ENCODE measurements around the gene HJURP.

HJURP gene

DNA sequence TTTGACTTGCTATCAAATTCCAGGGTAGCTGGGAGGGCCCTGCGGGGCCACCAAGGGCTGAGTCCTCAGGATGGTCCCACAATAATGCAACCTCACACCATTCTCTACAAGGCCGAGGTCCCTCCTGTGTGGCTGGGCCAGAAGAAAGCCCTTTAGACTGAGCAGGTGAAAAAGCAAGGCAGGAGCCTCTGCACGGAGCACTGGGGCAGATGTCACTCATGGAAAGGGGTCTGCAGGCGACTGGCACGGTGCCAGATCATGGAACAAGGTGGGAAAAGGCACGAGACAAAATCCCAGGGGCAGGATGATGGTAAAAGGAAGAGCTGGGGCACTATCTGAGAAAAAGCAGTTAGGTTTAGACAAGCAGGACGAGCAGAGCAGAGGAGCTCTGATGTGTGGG is 16.1 kb downstream of the HJURP start:
- Histone ChIP-seq H3K79me1 (ENCODE audit: low read length) (no peaks in the 10 kb centered on the region), H3K4me3 (ENCODE audit: low read depth, low read length) (no peak overlapping the region), H3K79me2 (ENCODE audit: control insufficient read depth, insufficient read depth, low read length, poor library complexity) (no peaks in the 10 kb centered on the region), H4K12ac (ENCODE audit: low read depth, low read length) (no peak overlapping the region), H3K4me1 (ENCODE audit: control insufficient read depth in 1 of 2, insufficient read depth in 2 of 2, low read length in 2 of 2) (no peaks in the 10 kb centered on the region), H3K4me2 (ENCODE audit: low read length) (no peak overlapping the region), H3K9ac (ENCODE audit: low read length) (no peak overlapping the region), H4K91ac (ENCODE audit: low read depth, low read length) (no peak overlapping the region), H3K36me3 (ENCODE audit: control insufficient read depth in 1 of 2, insufficient read depth in 2 of 2, low read length in 2 of 2) (peaks cover 47 to 68% of the 10 kb centered on the region in 2 experiments), H3K18ac (ENCODE audit: low read length) (no peak overlapping the region), H3K27ac (ENCODE audit: low read depth, low read length) (no peak overlapping the region), H4K8ac (ENCODE audit: low read depth, low read length) (no peak overlapping the region), H3K4ac (ENCODE audit: low read depth, low read length) (no peak overlapping the region), H2BK5ac (ENCODE audit: low read depth, low read length, poor library complexity) (no peak overlapping the region), H2AK5ac (ENCODE audit: low read length) (no peak overlapping the region), H3K23ac (ENCODE audit: low read length) (no peak overlapping the region), H3K9me3 (ENCODE audit: insufficient read depth, low read depth, low read length) (peaks cover 4% of the 10 kb centered on the region), H2BK120ac (ENCODE audit: insufficient read depth, low read length, poor library complexity) (no peak overlapping the region), H3K14ac (ENCODE audit: low read length) (no peak overlapping the region), H2AFZ (ENCODE audit: insufficient read depth, low read length, poor library complexity) (no peak overlapping the region), H3K27me3 (ENCODE audit: insufficient read depth, low read length) (no peaks in the 10 kb centered on the region), H2BK12ac (ENCODE audit: low read length) (no peak overlapping the region)
- DNase-seq, result no peak
- no CpG with 5 or more reads among the region's 7 CpGs for WGBS (ENCODE audit: extremely low coverage, insufficient coverage, insufficient read length)

DNA sequence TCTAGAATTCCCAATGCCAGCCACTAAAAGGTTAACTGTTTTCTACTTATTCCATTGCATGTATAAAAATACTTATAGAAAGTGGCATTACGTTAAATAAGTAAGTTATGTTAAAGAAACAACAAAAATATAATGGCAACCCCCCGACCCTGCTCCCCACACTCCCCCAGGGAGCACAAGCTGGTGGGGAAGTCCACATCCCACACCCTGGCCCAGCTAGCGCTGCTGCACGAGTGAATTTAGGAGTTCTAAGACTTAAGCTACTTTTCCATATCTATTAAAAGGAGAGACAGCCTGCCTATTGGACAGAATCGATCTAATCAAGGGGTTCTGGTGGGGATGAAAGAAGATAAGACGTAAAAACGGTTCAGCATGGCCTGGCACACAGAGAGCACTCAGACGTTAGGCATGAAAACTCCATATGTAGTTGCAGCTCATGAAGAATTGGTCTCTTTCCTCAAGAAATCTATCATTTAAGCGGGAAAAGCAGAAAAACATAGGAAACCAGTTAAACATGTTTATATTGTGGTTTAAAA is 16.6 kb downstream of the HJURP start:
- Histone ChIP-seq H3K36me3 (ENCODE audit: control insufficient read depth in 1 of 2, insufficient read depth in 2 of 2, low read length in 2 of 2) (peaks cover 46 to 64% of the 10 kb centered on the region in 2 experiments), H4K91ac (ENCODE audit: low read depth, low read length) (no peak overlapping the region), H3K4me2 (ENCODE audit: low read length) (no peak overlapping the region), H3K4ac (ENCODE audit: low read depth, low read length) (no peak overlapping the region), H3K4me3 (ENCODE audit: low read depth, low read length) (no peak overlapping the region), H3K79me2 (ENCODE audit: control insufficient read depth, insufficient read depth, low read length, poor library complexity) (no peaks in the 10 kb centered on the region), H2AFZ (ENCODE audit: insufficient read depth, low read length, poor library complexity) (no peak overlapping the region), H3K27ac (ENCODE audit: low read depth, low read length) (no peak overlapping the region), H3K23ac (ENCODE audit: low read length) (no peak overlapping the region), H2BK12ac (ENCODE audit: low read length) (no peak overlapping the region), H3K79me1 (ENCODE audit: low read length) (no peaks in the 10 kb centered on the region), H3K18ac (ENCODE audit: low read length) (no peak overlapping the region), H4K12ac (ENCODE audit: low read depth, low read length) (no peak overlapping the region), H3K9ac (ENCODE audit: low read length) (no peak overlapping the region), H2AK5ac (ENCODE audit: low read length) (no peak overlapping the region), H3K9me3 (ENCODE audit: insufficient read depth, low read depth, low read length) (peaks cover 4% of the 10 kb centered on the region), H3K27me3 (ENCODE audit: insufficient read depth, low read length) (no peaks in the 10 kb centered on the region), H2BK120ac (ENCODE audit: insufficient read depth, low read length, poor library complexity) (no peak overlapping the region), H2BK5ac (ENCODE audit: low read depth, low read length, poor library complexity) (no peak overlapping the region), H3K4me1 (ENCODE audit: control insufficient read depth in 1 of 2, insufficient read depth in 2 of 2, low read length in 2 of 2) (no peaks in the 10 kb centered on the region), H3K14ac (ENCODE audit: low read length) (no peak overlapping the region), H4K8ac (ENCODE audit: low read depth, low read length) (no peak overlapping the region)
- DNase-seq, result no peak
- WGBS (ENCODE audit: extremely low coverage, insufficient coverage, insufficient read length), result no CpG with 5 or more reads among the region's 9 CpGs

DNA sequence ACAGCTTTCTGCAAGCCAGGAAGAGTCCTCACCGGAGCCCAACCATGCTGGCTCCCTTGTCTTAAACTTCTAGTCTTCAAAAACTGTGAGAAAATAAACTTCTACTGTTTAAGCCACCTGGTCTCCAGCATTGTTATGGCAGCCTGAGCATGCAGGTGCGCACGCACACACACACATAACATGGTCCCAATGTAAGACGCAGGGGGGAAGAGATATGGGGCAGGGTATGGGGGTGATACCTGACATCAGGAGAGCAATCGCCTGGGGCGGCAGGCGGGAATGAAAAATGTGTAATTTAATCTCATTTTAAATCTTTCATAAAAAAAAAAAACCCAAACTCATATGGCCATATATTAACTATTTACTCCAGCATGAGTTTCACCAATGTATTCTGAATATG is 18.0 kb downstream of the HJURP start:
- no peak overlapping the region for H4K91ac ChIP-seq (ENCODE audit: low read depth, low read length)
- H4K8ac ChIP-seq (ENCODE audit: low read depth, low read length), result no peak overlapping the region
- H2AFZ ChIP-seq (ENCODE audit: insufficient read depth, low read length, poor library complexity), result no peak overlapping the region
- H3K14ac ChIP-seq (ENCODE audit: low read length), result no peak overlapping the region
- H3K27ac ChIP-seq (ENCODE audit: low read depth, low read length), result no peak overlapping the region
- no peaks in the 10 kb centered on the region for H3K79me1 ChIP-seq (ENCODE audit: low read length)
- H3K36me3 ChIP-seq (ENCODE audit: control insufficient read depth in 1 of 2, insufficient read depth in 2 of 2, low read length in 2 of 2), result peaks cover 42 to 55% of the 10 kb centered on the region in 2 experiments
- H3K23ac ChIP-seq (ENCODE audit: low read length), result no peak overlapping the region
- H4K12ac ChIP-seq (ENCODE audit: low read depth, low read length), result no peak overlapping the region
- no peak for DNase-seq
- H3K79me2 ChIP-seq (ENCODE audit: control insufficient read depth, insufficient read depth, low read length, poor library complexity), result no peaks in the 10 kb centered on the region
- no peak overlapping the region for H3K18ac ChIP-seq (ENCODE audit: low read length)
- no peak overlapping the region for H3K4me3 ChIP-seq (ENCODE audit: low read depth, low read length)
- no peaks in the 10 kb centered on the region for H3K4me1 ChIP-seq (ENCODE audit: control insufficient read depth in 1 of 2, insufficient read depth in 2 of 2, low read length in 2 of 2)
- no peak overlapping the region for H2BK120ac ChIP-seq (ENCODE audit: insufficient read depth, low read length, poor library complexity)
- no peak overlapping the region for H2BK5ac ChIP-seq (ENCODE audit: low read depth, low read length, poor library complexity)
- no peak overlapping the region for H2AK5ac ChIP-seq (ENCODE audit: low read length)
- H3K9ac ChIP-seq (ENCODE audit: low read length), result no peak overlapping the region
- peaks cover 2% of the 10 kb centered on the region for H3K9me3 ChIP-seq (ENCODE audit: insufficient read depth, low read depth, low read length)
- no peak overlapping the region for H2BK12ac ChIP-seq (ENCODE audit: low read length)
- H3K4me2 ChIP-seq (ENCODE audit: low read length), result no peak overlapping the region
- WGBS (ENCODE audit: extremely low coverage, insufficient coverage, insufficient read length), result no CpG with 5 or more reads among the region's 7 CpGs
- H3K4ac ChIP-seq (ENCODE audit: low read depth, low read length), result no peak overlapping the region
- H3K27me3 ChIP-seq (ENCODE audit: insufficient read depth, low read length), result no peaks in the 10 kb centered on the region

DNA sequence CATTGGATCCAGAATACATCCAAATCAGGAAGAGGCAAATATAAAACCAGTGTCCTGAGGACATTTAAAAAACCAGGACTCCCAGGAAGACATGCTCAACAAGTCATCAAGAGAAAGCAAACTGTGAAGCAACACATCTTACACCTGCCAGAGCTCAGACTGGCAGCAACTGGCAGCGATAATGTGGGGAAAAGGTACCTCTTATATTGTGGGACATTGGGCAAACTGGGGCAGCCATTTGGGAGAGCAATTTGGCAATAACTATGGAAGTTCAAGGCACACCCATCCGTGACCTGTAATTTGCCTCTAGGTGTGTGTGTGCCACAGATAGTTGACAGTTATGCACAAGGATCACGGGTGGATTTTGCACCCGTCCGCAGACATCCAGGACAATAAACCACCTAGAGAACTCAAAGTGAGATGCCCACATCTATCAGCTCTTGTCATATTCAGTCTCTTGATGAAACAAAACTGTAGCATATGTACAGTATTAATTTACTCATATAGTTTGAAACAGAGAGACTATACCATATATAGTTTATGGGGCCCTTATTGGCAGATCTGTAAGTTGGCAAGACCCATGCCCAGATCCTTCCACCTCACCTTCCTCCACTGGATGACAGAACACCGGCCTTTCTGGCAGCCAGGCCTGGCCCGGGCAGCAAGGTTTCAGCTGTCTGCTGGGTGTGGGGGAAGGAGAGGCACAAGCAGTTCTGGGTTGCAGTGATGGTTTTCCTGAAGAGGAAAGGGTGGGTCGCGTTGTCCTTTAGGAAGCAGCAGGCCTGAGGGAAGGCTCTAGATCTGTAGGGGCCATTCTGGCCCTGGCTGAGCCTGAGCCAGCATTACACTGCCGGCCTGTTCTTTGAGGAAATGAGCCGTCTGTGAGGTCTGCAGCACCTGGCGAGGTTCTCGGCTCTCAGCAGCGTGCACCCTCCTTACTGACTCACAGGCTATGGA is 18.8 kb downstream of the HJURP start:
- Histone ChIP-seq H4K8ac (ENCODE audit: low read depth, low read length) (no peak overlapping the region), H2BK5ac (ENCODE audit: low read depth, low read length, poor library complexity) (no peak overlapping the region), H3K9ac (ENCODE audit: low read length) (no peak overlapping the region), H3K4ac (ENCODE audit: low read depth, low read length) (no peak overlapping the region), H2AK5ac (ENCODE audit: low read length) (no peak overlapping the region), H3K14ac (ENCODE audit: low read length) (no peak overlapping the region), H3K9me3 (ENCODE audit: insufficient read depth, low read depth, low read length) (peaks cover 2% of the 10 kb centered on the region), H3K4me1 (ENCODE audit: control insufficient read depth in 1 of 2, insufficient read depth in 2 of 2, low read length in 2 of 2) (no peaks in the 10 kb centered on the region), H3K79me1 (ENCODE audit: low read length) (no peaks in the 10 kb centered on the region), H3K36me3 (ENCODE audit: control insufficient read depth in 1 of 2, insufficient read depth in 2 of 2, low read length in 2 of 2) (peaks cover 35 to 46% of the 10 kb centered on the region in 2 experiments), H2BK120ac (ENCODE audit: insufficient read depth, low read length, poor library complexity) (no peak overlapping the region), H3K27ac (ENCODE audit: low read depth, low read length) (no peak overlapping the region), H3K18ac (ENCODE audit: low read length) (no peak overlapping the region), H2BK12ac (ENCODE audit: low read length) (no peak overlapping the region), H4K91ac (ENCODE audit: low read depth, low read length) (no peak overlapping the region), H4K12ac (ENCODE audit: low read depth, low read length) (no peak overlapping the region), H3K4me2 (ENCODE audit: low read length) (no peak overlapping the region), H3K79me2 (ENCODE audit: control insufficient read depth, insufficient read depth, low read length, poor library complexity) (no peaks in the 10 kb centered on the region), H3K27me3 (ENCODE audit: insufficient read depth, low read length) (no peaks in the 10 kb centered on the region), H3K4me3 (ENCODE audit: low read depth, low read length) (no peak overlapping the region), H2AFZ (ENCODE audit: insufficient read depth, low read length, poor library complexity) (no peak overlapping the region), H3K23ac (ENCODE audit: low read length) (no peak overlapping the region)
- no CpG with 5 or more reads among the region's 14 CpGs for WGBS (ENCODE audit: extremely low coverage, insufficient coverage, insufficient read length)
- no peak for DNase-seq
